NB4 (cell line): ENCODE results near the gene ZNF444.

Experiments
- CTCF ChIP-seq: IDR thresholded peaks from one replicate; pipeline ENCODE4 v1.5.1; 2012; ENCODE audit warnings: low read depth, low read length
- POLR2A ChIP-seq: IDR thresholded peaks from 2 replicates; pipeline ENCODE4 v1.6.1; 2011; ENCODE audit warnings: mild to moderate bottlenecking; ENCODE audit not compliant: insufficient read length; ENCODE audit errors: extremely low read depth

DNA sequence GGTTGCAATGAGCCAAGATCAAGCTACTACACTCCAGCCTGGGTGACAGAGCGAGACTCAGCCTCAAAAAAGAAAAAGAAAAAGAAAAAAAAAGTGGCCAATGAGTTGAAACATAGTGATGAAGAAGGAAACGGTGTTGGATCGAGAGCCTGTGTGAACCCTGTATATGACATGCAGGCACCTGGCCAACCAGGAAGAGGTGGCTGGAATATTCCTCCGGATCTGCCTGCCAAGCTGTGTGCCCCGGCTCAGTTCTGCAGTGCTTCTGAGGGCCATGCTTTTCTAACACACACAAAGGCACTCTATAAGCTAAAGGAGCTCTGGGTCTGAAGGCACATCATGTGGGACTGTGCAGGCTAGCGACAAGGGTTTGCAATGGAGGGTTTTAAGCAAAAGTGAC lies 3.7 kb upstream of the ZNF444 start:
- TF ChIP-seq CTCF, result no peak
- no peak for TF ChIP-seq POLR2A
